ENCODE results near the gene BBS9. TPM values are rescaled to one million over a fixed set of nuclear protein-coding genes. Genes with fewer than 3 reads are reported as not detected.

BBS9 gene
- total and polyA plus RNA-seq, 12 donors = 4.1 to 44.0 (median 10.0) TPM

DNA sequence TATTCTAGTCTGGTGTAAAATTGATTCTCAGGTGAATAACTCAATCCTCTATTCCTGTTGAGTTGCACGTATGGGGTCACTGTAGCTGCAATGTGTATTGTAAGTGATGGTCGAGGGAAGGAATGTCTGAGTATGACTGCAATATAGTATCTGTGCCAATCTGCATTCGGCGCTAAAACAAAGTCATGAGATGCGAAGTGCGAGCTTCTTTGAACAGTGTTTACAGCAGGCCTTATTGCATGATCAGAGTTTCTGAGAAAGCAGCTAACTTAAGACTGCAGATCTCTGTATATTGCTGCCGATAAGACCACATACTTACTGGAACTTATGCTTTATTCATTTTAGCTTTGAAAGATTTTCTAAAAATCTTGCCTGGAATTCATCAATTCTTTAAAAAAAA lies 434.3 kb downstream of the BBS9 start:
- Histone ChIP-seq H3K36me3 (no peaks in the 10 kb centered on the region), H3K4me3 (no peak overlapping the region), H3K27ac (no peak overlapping the region), H3K9me3 (no peaks in the 10 kb centered on the region), H3K4me1 (no peaks in the 10 kb centered on the region), H3K27me3 (no peaks in the 10 kb centered on the region)
- WGBS, 2 donors = 85 to 86% methylated on average over 7 of the region's 7 CpGs
- intact Hi-C loops (cut with DNase I) = no loop called here
- TF ChIP-seq, protein P1, sequence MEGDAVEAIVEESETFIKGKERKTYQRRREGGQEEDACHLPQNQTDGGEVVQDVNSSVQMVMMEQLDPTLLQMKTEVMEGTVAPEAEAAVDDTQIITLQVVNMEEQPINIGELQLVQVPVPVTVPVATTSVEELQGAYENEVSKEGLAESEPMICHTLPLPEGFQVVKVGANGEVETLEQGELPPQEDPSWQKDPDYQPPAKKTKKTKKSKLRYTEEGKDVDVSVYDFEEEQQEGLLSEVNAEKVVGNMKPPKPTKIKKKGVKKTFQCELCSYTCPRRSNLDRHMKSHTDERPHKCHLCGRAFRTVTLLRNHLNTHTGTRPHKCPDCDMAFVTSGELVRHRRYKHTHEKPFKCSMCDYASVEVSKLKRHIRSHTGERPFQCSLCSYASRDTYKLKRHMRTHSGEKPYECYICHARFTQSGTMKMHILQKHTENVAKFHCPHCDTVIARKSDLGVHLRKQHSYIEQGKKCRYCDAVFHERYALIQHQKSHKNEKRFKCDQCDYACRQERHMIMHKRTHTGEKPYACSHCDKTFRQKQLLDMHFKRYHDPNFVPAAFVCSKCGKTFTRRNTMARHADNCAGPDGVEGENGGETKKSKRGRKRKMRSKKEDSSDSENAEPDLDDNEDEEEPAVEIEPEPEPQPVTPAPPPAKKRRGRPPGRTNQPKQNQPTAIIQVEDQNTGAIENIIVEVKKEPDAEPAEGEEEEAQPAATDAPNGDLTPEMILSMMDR (IDR thresholded peaks at IDR 0.05) = no peak
- ATAC-seq (no peak), DNase-seq (no peak)

DNA sequence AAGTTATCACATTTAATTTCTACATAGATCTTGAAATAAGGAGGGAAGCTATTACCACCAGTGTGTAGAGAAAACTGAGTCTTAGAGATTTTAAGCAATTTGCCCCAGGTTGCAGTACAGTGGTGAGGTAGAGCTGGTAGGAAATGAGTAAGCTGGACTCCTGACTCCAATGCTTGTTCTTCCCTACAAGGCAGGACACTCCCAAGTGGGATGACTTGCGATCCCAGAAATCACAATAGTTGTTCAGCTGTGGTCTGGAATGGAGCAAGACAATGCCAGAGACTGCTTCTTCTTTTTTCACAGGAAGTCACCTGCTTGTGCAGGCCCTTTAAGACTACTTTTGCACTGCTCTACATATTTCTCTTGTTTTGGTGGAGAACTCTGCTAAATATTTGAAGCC lies 448.8 kb downstream of the BBS9 start:
- ATAC-seq (no peak), DNase-seq (no peak)
- Histone ChIP-seq H3K36me3 (peaks cover 0 to 5% (median 0%) of the 10 kb centered on the region in 9 donors), H3K27me3 (no peaks in the 10 kb centered on the region), H3K4me1 (no peaks in the 10 kb centered on the region), H3K9me3 (peaks cover 0 to 10% (median 0%) of the 10 kb centered on the region in 11 donors), H3K27ac (no peak overlapping the region), H3K4me3 (no peak overlapping the region)
- intact Hi-C loops (cut with DNase I) = no loop called here
- WGBS, 2 donors = 81 to 91% methylated on average over 1 of the region's 1 CpG
- TF ChIP-seq, protein P1 (IDR thresholded peaks at IDR 0.05) = no peak

- no peak for ATAC-seq
- intact Hi-C loops (cut with DNase I) = no loop called here
Measured at GRCh38 chr7:33578881-33579672, 449.7 kb downstream of the BBS9 start.

DNA sequence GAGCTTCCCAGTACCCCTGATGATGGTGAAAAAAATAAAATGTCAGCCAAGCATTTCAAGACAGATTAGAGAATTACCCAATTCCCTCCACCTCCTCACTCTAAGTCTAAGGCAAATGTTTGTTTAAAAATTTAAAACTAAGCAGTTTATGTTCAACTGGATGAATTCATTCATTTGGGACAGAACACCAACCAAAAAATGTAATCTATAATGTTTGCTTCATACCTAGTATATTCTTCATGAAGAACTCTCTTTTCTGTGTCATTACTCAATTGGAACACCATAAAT lies 450.3 kb downstream of the BBS9 start:
- ATAC-seq (no peak), DNase-seq (no peak)
- intact Hi-C loops (cut with DNase I) = no loop called here
- no peak overlapping the region for H3K4me3 ChIP-seq
- peaks cover 0 to 5% (median 0%) of the 10 kb centered on the region in 9 donors for H3K36me3 ChIP-seq
- no peak overlapping the region for H3K27ac ChIP-seq
- TF ChIP-seq, protein P1 (IDR thresholded peaks at IDR 0.05) = no peak
- H3K9me3 ChIP-seq = peaks cover 0 to 10% (median 0%) of the 10 kb centered on the region in 11 donors
- no peaks in the 10 kb centered on the region for H3K27me3 ChIP-seq
- H3K4me1 ChIP-seq = no peaks in the 10 kb centered on the region

More at GRCh38 chr7:33578881-33579672, 449.7 kb downstream of the BBS9 start:
- no peaks in the 10 kb centered on the region for H3K27me3 ChIP-seq
- peaks cover 0 to 5% (median 0%) of the 10 kb centered on the region in 9 donors for H3K36me3 ChIP-seq
- H3K27ac ChIP-seq = no peak overlapping the region
- H3K4me1 ChIP-seq = no peaks in the 10 kb centered on the region
- TF ChIP-seq, protein P1 (IDR thresholded peaks at IDR 0.05) = no peak
- peaks cover 0 to 10% (median 0%) of the 10 kb centered on the region in 11 donors for H3K9me3 ChIP-seq
- DNase-seq = no peak
- WGBS, 2 donors = 95 to 98% methylated on average over 5 of the region's 5 CpGs
- no peak overlapping the region for H3K4me3 ChIP-seq

Data from heart right ventricle (tissue), 16 donors.